NCI-H146 treated with DMSO at 0.1 percent for 48 hours (cell line): Measurements from ENCODE around the gene ZNF20.
A peak's percentile ranks its signal among the peaks of the same experiment; 100 is the strongest.
"Not testable (repeated sequence)": the region's sequence is repeated elsewhere in the genome, so short reads cannot be mapped to it uniquely, and the experiment has no call there.

Experiments used
- DNase-seq: peaks from one replicate; lab custom pipeline; 2025; ENCODE audit not compliant: unreplicated experiment; lab: John Stamatoyannopoulos, UW

The ZNF20 gene

DNA sequence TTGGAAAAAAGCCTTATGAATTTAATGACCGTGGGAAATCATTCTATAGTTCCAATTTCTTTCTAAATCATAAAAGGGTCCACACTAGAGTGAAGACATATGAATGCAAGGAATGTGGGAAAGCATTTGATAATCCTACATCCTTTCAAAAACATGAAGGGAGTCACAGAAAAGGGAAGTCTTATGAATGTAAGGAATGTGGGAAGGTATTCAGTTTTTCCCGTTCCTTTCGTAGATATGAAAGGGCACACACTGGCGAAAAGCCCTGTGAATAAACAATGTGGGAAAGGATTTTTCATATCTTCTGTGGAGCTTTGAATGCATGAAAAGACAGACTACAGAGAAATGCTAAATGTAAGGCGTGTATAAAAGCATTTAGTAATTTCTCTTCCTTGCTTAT lies 27.0 kb downstream of the ZNF20 start:
- DNase-seq, result no peak

GRCh38 chr19:12112701-12113100 lies 27.4 kb downstream of the ZNF20 start:
- DNase-seq, result no peak

GRCh38 chr19:12111943-12112637 lies 28.1 kb downstream of the ZNF20 start:
- no peak for DNase-seq

- DNase-seq, result no peak
Measured at GRCh38 chr19:12111176-12111575, 29.0 kb downstream of the ZNF20 start.

GRCh38 chr19:12103909-12104308 lies 36.2 kb downstream of the ZNF20 start:
- DNase-seq, result not testable (repeated sequence)

GRCh38 chr19:12098040-12098439 lies 42.1 kb downstream of the ZNF20 start:
- DNase-seq, result no peak

- DNase-seq, result no peak
Measured at GRCh38 chr19:12095111-12095790, 44.9 kb downstream of the ZNF20 start.

DNA sequence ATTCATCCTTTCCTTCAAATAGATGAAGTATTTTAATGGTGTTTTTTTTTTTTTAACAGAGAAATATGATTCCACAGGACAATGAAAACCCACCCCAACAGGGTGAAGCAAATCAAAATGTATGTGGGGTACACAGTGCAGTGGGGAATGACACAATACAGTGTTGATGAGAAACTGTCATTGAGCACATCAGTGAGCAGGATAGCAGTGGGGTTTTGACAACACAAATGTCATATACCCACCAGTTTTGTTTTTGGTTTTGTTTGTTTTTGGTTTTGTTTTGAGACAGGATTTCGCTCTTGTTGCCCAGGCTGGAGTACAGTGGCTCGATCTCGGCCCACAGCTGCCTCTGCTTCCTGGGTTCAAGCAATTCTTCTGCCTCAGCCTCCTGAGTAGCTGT lies 46.4 kb downstream of the ZNF20 start:
- DNase-seq, result no peak

DNA sequence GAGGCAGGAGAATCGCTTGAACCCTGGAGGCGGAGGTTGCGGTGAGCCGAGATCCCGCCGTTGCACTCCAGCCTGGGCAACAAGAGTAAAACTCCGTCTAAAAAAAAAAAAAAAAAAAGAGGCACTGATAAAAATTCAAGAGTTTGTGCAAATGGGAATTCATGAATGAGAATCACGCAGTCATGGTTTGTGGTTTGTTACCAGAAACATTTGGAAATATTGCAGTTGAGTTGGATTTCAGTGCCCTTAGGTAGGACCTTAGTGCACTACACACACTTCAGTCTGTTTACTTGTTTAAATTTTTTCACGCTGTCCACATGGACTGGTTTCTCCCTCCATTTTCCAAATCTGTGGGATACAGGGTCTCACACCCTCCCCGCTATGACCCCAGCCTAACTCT lies 47.2 kb downstream of the ZNF20 start:
- no peak for DNase-seq

- peak; percentile 24 for DNase-seq
Measured at GRCh38 chr19:12092065-12092867, 47.9 kb downstream of the ZNF20 start.

DNA sequence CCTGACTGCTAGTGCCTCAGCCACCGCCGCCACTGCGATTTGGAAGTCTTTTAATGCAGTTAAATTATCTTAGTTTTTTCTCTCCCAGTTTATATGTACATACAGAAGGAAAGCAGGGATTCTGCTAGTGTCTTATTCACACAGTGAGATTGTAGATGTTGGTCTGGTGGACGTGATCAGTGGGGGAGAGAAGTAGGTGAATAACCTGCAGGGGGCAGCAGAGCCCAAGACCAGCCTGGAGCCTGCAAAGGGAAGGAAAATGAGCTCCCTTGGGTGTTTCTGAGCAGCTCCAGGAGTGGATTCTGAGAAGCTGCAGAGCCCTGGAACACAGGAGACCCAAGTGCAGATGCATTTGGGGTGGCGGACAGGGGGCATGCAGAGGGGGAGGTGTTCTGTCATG lies 49.3 kb downstream of the ZNF20 start:
- DNase-seq, result peak; percentile 55

GRCh38 chr19:12085074-12085818 lies 54.9 kb downstream of the ZNF20 start:
- DNase-seq, result no peak

- DNase-seq, result not testable (repeated sequence)
Measured at GRCh38 chr19:12083336-12083735, 56.8 kb downstream of the ZNF20 start.
